ENCODE data around the gene TIAM1. TPM values are rescaled to one million over a fixed set of nuclear protein-coding genes. Genes with fewer than 3 reads are reported as not detected.

TIAM1 gene
- total and polyA plus RNA-seq, 9 donors = 3.6 to 26.7 (median 7.1) TPM

- Histone ChIP-seq H3K9me3 (no peaks in the 10 kb centered on the region), H3K27ac (no peak overlapping the region), H3K4me3 (no peak overlapping the region), H3K27me3 (no peaks in the 10 kb centered on the region), H3K4me1 (ENCODE audit: insufficient read depth) (no peaks in the 10 kb centered on the region), H3K36me3 (no peaks in the 10 kb centered on the region)
- no peak for TF ChIP-seq POLR2A (IDR thresholded peaks at IDR 0.05)
- 88 to 91% (median 89%) methylated on average over 6 of the region's 6 CpGs for WGBS, 3 donors
- intact Hi-C loops (cut with DNase I) = no loop called here
- no peak for DNase-seq
Measured at GRCh38 chr21:31297806-31298205, 46.3 kb downstream of the TIAM1 start.

DNA sequence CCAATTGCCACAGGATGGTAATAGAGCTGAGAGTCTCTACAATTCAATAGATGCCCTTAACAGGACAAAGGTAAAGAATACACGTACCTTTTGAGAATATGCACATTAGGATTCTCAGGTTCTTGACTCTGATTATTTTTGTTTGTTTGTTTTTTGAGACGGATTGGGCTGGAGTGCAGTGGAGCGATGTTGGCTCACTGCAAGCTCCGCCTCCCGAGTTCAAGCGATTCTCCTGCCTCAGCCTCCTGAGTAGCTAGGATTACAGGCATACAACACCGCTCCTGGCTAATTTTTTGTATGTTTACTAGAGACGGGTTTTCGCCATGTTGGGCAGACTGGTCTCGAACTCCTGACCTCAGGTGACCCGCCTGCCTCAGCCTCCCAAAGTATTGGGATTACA, 48.4 kb downstream of the TIAM1 start:
- WGBS, 3 donors = 95 to 97% (median 96%) methylated on average over 11 of the region's 11 CpGs
- intact Hi-C loops (cut with DNase I) = no loop called here
- Histone ChIP-seq H3K27ac (no peak overlapping the region), H3K4me1 (ENCODE audit: insufficient read depth) (no peaks in the 10 kb centered on the region), H3K4me3 (no peak overlapping the region), H3K9me3 (no peaks in the 10 kb centered on the region), H3K36me3 (no peaks in the 10 kb centered on the region), H3K27me3 (no peaks in the 10 kb centered on the region)
- TF ChIP-seq POLR2A (IDR thresholded peaks at IDR 0.05) = no peak
- DNase-seq = no peak

DNA sequence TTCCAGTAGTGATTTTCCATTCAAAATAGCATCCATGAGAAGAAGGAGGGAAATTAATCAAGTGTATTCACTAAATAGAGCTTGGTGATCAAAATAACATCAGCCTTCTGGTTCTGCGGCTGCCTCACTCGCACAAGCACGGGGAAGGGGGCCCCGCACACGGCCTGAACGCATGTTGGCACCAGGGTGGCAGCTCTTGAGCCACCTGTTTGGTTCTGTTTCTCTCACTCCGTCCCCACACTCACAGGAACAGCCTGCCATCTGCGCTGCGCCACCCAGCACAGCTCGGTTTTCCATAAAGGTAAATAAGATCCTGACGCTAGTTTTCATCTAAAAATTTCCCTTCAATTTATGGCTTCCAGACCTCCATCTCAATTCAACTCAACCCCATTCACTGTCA, 49.4 kb downstream of the TIAM1 start:
- Histone ChIP-seq H3K27ac (no peak overlapping the region), H3K4me3 (no peak overlapping the region), H3K27me3 (no peaks in the 10 kb centered on the region), H3K9me3 (no peaks in the 10 kb centered on the region), H3K36me3 (no peaks in the 10 kb centered on the region), H3K4me1 (ENCODE audit: insufficient read depth) (no peaks in the 10 kb centered on the region)
- no peak for DNase-seq
- TF ChIP-seq CTCF (IDR thresholded peaks at IDR 0.05) (no peak), EP300 (IDR thresholded peaks at IDR 0.05) (no peak), POLR2A (IDR thresholded peaks at IDR 0.05) (no peak)
- intact Hi-C loops (cut with DNase I) = no loop called here
- 96 to 98% (median 96%) methylated on average over 11 of the region's 11 CpGs for WGBS, 3 donors

DNA sequence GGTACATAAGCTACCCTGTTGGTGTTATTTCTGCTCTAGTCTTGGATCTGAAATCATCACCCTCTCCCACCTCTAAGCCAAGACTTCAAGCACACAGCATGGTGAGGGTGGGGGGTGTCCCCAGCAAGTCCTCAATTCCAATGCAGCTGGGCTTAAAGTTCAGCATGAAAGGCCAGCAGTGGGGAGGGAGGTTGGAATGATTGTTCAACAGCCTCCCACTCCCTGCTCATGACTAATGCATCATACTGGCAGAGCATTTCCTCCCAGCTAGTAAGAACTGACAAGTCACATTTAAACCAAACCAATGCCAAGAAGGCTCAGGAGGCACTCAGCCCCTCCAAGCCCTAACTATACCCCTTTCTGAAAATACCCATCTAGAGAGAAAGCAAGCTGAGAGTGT, 50.1 kb downstream of the TIAM1 start:
- no peaks in the 10 kb centered on the region for H3K27me3 ChIP-seq

GRCh38 chr21:31290765-31291164, 53.3 kb downstream of the TIAM1 start:
- WGBS, 3 donors = 87 to 88% (median 88%) methylated on average over 5 of the region's 5 CpGs

More for the DNA sequence above, 50.1 kb downstream of the TIAM1 start:
- Histone ChIP-seq H3K36me3 (no peaks in the 10 kb centered on the region), H3K9me3 (no peaks in the 10 kb centered on the region), H3K4me1 (ENCODE audit: insufficient read depth) (no peaks in the 10 kb centered on the region), H3K4me3 (no peak overlapping the region), H3K27ac (no peak overlapping the region)
- intact Hi-C loops (cut with DNase I) = no loop called here
- DNase-seq = no peak
- TF ChIP-seq POLR2A (IDR thresholded peaks at IDR 0.05) (no peak), CTCF (IDR thresholded peaks at IDR 0.05) (no peak), EP300 (IDR thresholded peaks at IDR 0.05) (no peak)

More at GRCh38 chr21:31290765-31291164, 53.3 kb downstream of the TIAM1 start:
- H3K9me3 ChIP-seq = no peaks in the 10 kb centered on the region
- no peaks in the 10 kb centered on the region for H3K4me1 ChIP-seq (ENCODE audit: insufficient read depth)
- H3K27ac ChIP-seq = no peak overlapping the region
- H3K4me3 ChIP-seq = no peak overlapping the region
- TF ChIP-seq EP300 (IDR thresholded peaks at IDR 0.05) (no peak), POLR2A (IDR thresholded peaks at IDR 0.05) (no peak), CTCF (IDR thresholded peaks at IDR 0.05) (no peak)
- no peaks in the 10 kb centered on the region for H3K36me3 ChIP-seq
- H3K27me3 ChIP-seq = no peaks in the 10 kb centered on the region
- no peak for DNase-seq
- intact Hi-C loops (cut with DNase I) = no loop called here
